GM19438 (cell line): ENCODE data around the gene CLN3.
"Not testable (repeated sequence)": the region's sequence is repeated elsewhere in the genome, so short reads cannot be mapped to it uniquely, and the experiment has no call there.

Experiments used
- ATAC-seq: cut with Tn5 transposase; IDR thresholded peaks from one replicate; pipeline ENCODE4 v1.9.1; 2021; ENCODE audit warnings: low read depth; ENCODE audit not compliant: unreplicated experiment

The CLN3 gene

GRCh38 chr16:28491970-28492474 is at the start of gene CLN3:
CLN3 (minus strand) TSS chr16:28492074; CDS start chr16:28491759, 315 bp downstream.
- peak; percentile 66 for ATAC-seq

- ATAC-seq, result no peak
Measured at GRCh38 chr16:28540346-28540745, 48.5 kb upstream of the CLN3 start.

- no peak for ATAC-seq
Measured at GRCh38 chr16:28538733-28539596, 47.1 kb upstream of the CLN3 start, which contains the start of gene NUPR1. NUPR1 (minus strand) TSS chr16:28538974; CDS start chr16:28538907, 67 bp downstream.

GRCh38 chr16:28537964-28538732 is 46.3 kb upstream of the CLN3 start:
- ATAC-seq, result no peak

- no peak for ATAC-seq
Measured at GRCh38 chr16:28537076-28537475, 45.2 kb upstream of the CLN3 start.

- no peak for ATAC-seq
Measured at GRCh38 chr16:28534542-28535373, 42.9 kb upstream of the CLN3 start.

- ATAC-seq, result no peak
Measured at GRCh38 chr16:28532940-28533647, 41.2 kb upstream of the CLN3 start.

- ATAC-seq, result no peak
Measured at GRCh38 chr16:28531777-28532744, 40.2 kb upstream of the CLN3 start.

GRCh38 chr16:28529124-28529523 is 37.2 kb upstream of the CLN3 start:
- ATAC-seq, result no peak

- no peak for ATAC-seq
Measured at GRCh38 chr16:28528463-28528867, 36.6 kb upstream of the CLN3 start.

GRCh38 chr16:28527985-28528384 is 36.1 kb upstream of the CLN3 start:
- no peak for ATAC-seq

GRCh38 chr16:28527100-28527785 is 35.4 kb upstream of the CLN3 start:
- not testable (repeated sequence) for ATAC-seq

GRCh38 chr16:28526201-28527099 is 34.6 kb upstream of the CLN3 start:
- ATAC-seq, result no peak

- ATAC-seq, result no peak
Measured at GRCh38 chr16:28524681-28525171, 32.9 kb upstream of the CLN3 start.

- no peak for ATAC-seq
Measured at GRCh38 chr16:28522792-28523191, 30.9 kb upstream of the CLN3 start.

- no peak for ATAC-seq
Measured at GRCh38 chr16:28521436-28521835, 29.6 kb upstream of the CLN3 start.

- no peak for ATAC-seq
Measured at GRCh38 chr16:28520672-28521071, 28.8 kb upstream of the CLN3 start.
